Lung (tissue), 12 donors: ENCODE results near the gene ARID2. TPM values are rescaled to one million over a fixed set of nuclear protein-coding genes. Genes with fewer than 3 reads are reported as not detected.
A peak's percentile ranks its signal among the peaks of the same experiment; 100 is the strongest.

Experiments
- ATAC-seq: fragments of 200-7000 bp; cut with Tn5 transposase; one replicate; pipeline ENCODE4 v1.9.1; 2020; ENCODE audit warnings: moderate number of reproducible peaks; ENCODE audit not compliant: insufficient read depth, low FRiP score
- DNase-seq, 3 donors: peaks; one replicate each; pipeline ENCODE4 v3.0.0-alpha.2; 2013 to 2017
- H3K27ac ChIP-seq, 2 donors: one replicate each; pipeline ENCODE4 v1.5.1; 2013; ENCODE audit warnings: mild to moderate bottlenecking in 2 of 2, moderate library complexity in 2 of 2, control low read depth in 1 of 2, inconsistent platforms in 1 of 2, low read depth in 1 of 2, low read length in 1 of 2
- H3K27me3 ChIP-seq, 3 donors: one replicate each; pipeline ENCODE4 v1.5.1; 2013; ENCODE audit warnings: low read length in 2 of 3; ENCODE audit not compliant: control insufficient read depth in 3 of 3, insufficient read depth in 3 of 3
- H3K36me3 ChIP-seq, 4 donors: one replicate each; pipeline ENCODE4 v1.5.1; 2013; ENCODE audit warnings: low read length in 4 of 4, mild to moderate bottlenecking in 1 of 4, moderate library complexity in 1 of 4; ENCODE audit not compliant: control insufficient read depth in 4 of 4, insufficient read depth in 4 of 4
- H3K4me1 ChIP-seq, 5 donors: one replicate each; pipeline ENCODE4 v1.5.1; 2013; ENCODE audit warnings: low read length in 5 of 5, mild to moderate bottlenecking in 2 of 5, moderate library complexity in 1 of 5; ENCODE audit not compliant: control insufficient read depth in 5 of 5, insufficient read depth in 5 of 5
- H3K4me3 ChIP-seq: one replicate; pipeline ENCODE4 v1.5.1; 2013; ENCODE audit warnings: mild to moderate bottlenecking, control low read depth, moderate library complexity
- H3K9ac ChIP-seq, 2 donors: one replicate each; pipeline ENCODE4 v1.5.1; 2013; ENCODE audit warnings: low read length in 2 of 2, control low read depth in 1 of 2; ENCODE audit not compliant: insufficient read depth in 1 of 2
- H3K9me3 ChIP-seq, 4 donors: one replicate each; pipeline ENCODE4 v1.5.1; 2013; ENCODE audit warnings: low read length in 3 of 4, mild to moderate bottlenecking in 1 of 4, moderate library complexity in 1 of 4; ENCODE audit not compliant: control insufficient read depth in 4 of 4, insufficient read depth in 3 of 4
- CTCF ChIP-seq: IDR thresholded peaks from 2 replicates; pipeline ENCODE4 v1.5.1; 2012; ENCODE audit warnings: mild to moderate bottlenecking; ENCODE audit errors: control extremely low read depth, extremely low read depth
- WGBS, 2 donors: extraction: QIAGEN DNeasy Blood & Tissue Kit; methylation state at CpG; one replicate each; pipeline ENCODE4 v1.1.7; 2013; 5-methylcytosine and 5-hydroxymethylcytosine counted together
- polyA plus RNA-seq, 2 donors: library from polyadenylated mRNA; stranded (reverse); fragments of 200-250 nt; gene quantifications; one replicate each; pipeline ENCODE4 v1.2.1, GENCODE V29; 2013
- total RNA-seq, 2 donors: library from RNA; depleted of rRNA in 1 of 2; stranded (reverse); fragments of >200 nt in 1 of 2; gene quantifications; one replicate each; pipeline ENCODE4 v1.2.1, GENCODE V29; 2014 to 2021
- donor health status: control.
- donor health status: control.
- donor health status: Bipolar disorder and iron deficiency.
- donor health status: healthy.
- donor health status: DM: yes; HTN: yes; CAD: no.

ARID2 gene
- total and polyA plus RNA-seq, 4 donors = 5.3 to 79.2 (median 17.5) TPM

- H3K36me3 ChIP-seq = no peaks in the 10 kb centered on the region
- no peaks in the 10 kb centered on the region for H3K27me3 ChIP-seq
- H3K4me1 ChIP-seq = no peaks in the 10 kb centered on the region
- no peaks in the 10 kb centered on the region for H3K9me3 ChIP-seq
- no peak overlapping the region for H3K9ac ChIP-seq
- DNase-seq (no peak), ATAC-seq (no peak)
- 88 to 92% methylated on average over 2 of the region's 2 CpGs for WGBS, 2 donors
- H3K27ac ChIP-seq = no peak overlapping the region
- no peak overlapping the region for H3K4me3 ChIP-seq
- no peak for TF ChIP-seq CTCF
These were observed 16.4 kb upstream of the ARID2 start for GRCh38 chr12:45713078-45713477.

- ATAC-seq (no peak), DNase-seq (no peak)
- Histone ChIP-seq H3K9me3 (no peaks in the 10 kb centered on the region), H3K27ac (no peak overlapping the region), H3K36me3 (no peaks in the 10 kb centered on the region), H3K4me1 (peaks cover 0 to 11% (median 3%) of the 10 kb centered on the region in 5 donors), H3K4me3 (no peak overlapping the region), H3K9ac (no peak overlapping the region), H3K27me3 (no peaks in the 10 kb centered on the region)
- TF ChIP-seq CTCF = no peak
- 92 to 93% methylated on average over 4 of the region's 4 CpGs for WGBS, 2 donors
These were observed 11.2 kb upstream of the ARID2 start for GRCh38 chr12:45718306-45718705.

- DNase-seq (no peak), ATAC-seq (no peak)
- Histone ChIP-seq H3K27ac (no peak overlapping the region), H3K36me3 (no peaks in the 10 kb centered on the region), H3K4me3 (no peak overlapping the region), H3K9ac (no peak overlapping the region), H3K9me3 (no peaks in the 10 kb centered on the region), H3K27me3 (no peaks in the 10 kb centered on the region), H3K4me1 (peaks cover 0 to 23% (median 5%) of the 10 kb centered on the region in 5 donors)
- 90% methylated on average over 2 of the region's 2 CpGs for WGBS, 2 donors
- no peak for TF ChIP-seq CTCF
These were observed 9.4 kb upstream of the ARID2 start for GRCh38 chr12:45720069-45720468.

GRCh38 chr12:45721369-45721768 is 8.1 kb upstream of the ARID2 start:
- no peaks in the 10 kb centered on the region for H3K36me3 ChIP-seq
- DNase-seq (peak in 2 of 3 donors; percentile 11 to 35), ATAC-seq (no peak)
- H3K9ac ChIP-seq = no peak overlapping the region
- no peak overlapping the region for H3K4me3 ChIP-seq
- no peak overlapping the region for H3K27ac ChIP-seq
- no peaks in the 10 kb centered on the region for H3K9me3 ChIP-seq
- peaks cover 0 to 28% (median 5%) of the 10 kb centered on the region in 5 donors for H3K4me1 ChIP-seq
- 91 to 92% methylated on average over 2 of the region's 2 CpGs for WGBS, 2 donors
- H3K27me3 ChIP-seq = no peaks in the 10 kb centered on the region
- TF ChIP-seq CTCF = no peak
